Fibroblast of gingiva (primary cell): ENCODE results near the gene CDYL.
A peak's percentile ranks its signal among the peaks of the same experiment; 100 is the strongest.

Experiments
- DNase-seq: peaks from one replicate; pipeline ENCODE4 v3.0.0-alpha.2; 2011; ENCODE audit warnings: low read depth

Gene CDYL

GRCh38 chr6:4935975-4936680 lies 159.9 kb downstream of the CDYL start:
- no peak for DNase-seq

- DNase-seq = peak; percentile 50
Observed at GRCh38 chr6:4936681-4937041, 160.5 kb downstream of the CDYL start.

- no peak for DNase-seq
Observed at GRCh38 chr6:4937414-4937813, 161.2 kb downstream of the CDYL start.

GRCh38 chr6:4939241-4939640 lies 163.0 kb downstream of the CDYL start:
- no peak for DNase-seq

GRCh38 chr6:4940416-4940815 lies 164.2 kb downstream of the CDYL start:
- no peak for DNase-seq

GRCh38 chr6:4941782-4942672 lies 165.8 kb downstream of the CDYL start:
- peak; percentile 91 for DNase-seq

- no peak for DNase-seq
Observed at GRCh38 chr6:4942673-4943009, 166.4 kb downstream of the CDYL start.

GRCh38 chr6:4943716-4944115 lies 167.5 kb downstream of the CDYL start:
- DNase-seq = no peak

GRCh38 chr6:4944325-4944724 lies 168.1 kb downstream of the CDYL start:
- DNase-seq = no peak

- DNase-seq = no peak
Observed at GRCh38 chr6:4946521-4946920, 170.3 kb downstream of the CDYL start.

- DNase-seq = no peak
Observed at GRCh38 chr6:4947716-4948115, 171.5 kb downstream of the CDYL start.

- no peak for DNase-seq
Observed at GRCh38 chr6:4948781-4949450, 172.7 kb downstream of the CDYL start.

- DNase-seq = no peak
Observed at GRCh38 chr6:4950076-4950475, 173.9 kb downstream of the CDYL start.

- DNase-seq = no peak
Observed at GRCh38 chr6:4950836-4951533, 174.8 kb downstream of the CDYL start.

- no peak for DNase-seq
Observed at GRCh38 chr6:4953440-4953839, 177.2 kb downstream of the CDYL start.

GRCh38 chr6:4956625-4957024 lies 180.4 kb downstream of the CDYL start:
- DNase-seq = no peak

- peak; percentile 19 for DNase-seq
Observed at GRCh38 chr6:4957521-4958231, 181.5 kb downstream of the CDYL start.

- DNase-seq = no peak
Observed at GRCh38 chr6:4958624-4959023, 182.4 kb downstream of the CDYL start.

- no peak for DNase-seq
Observed at GRCh38 chr6:4961322-4962168, 185.3 kb downstream of the CDYL start.

- no peak for DNase-seq
Observed at GRCh38 chr6:4962905-4963304, 186.7 kb downstream of the CDYL start.
